ENCODE results near the gene AKAP13.

AKAP13 gene

GRCh38 chr15:85657132-85657531, 276.7 kb downstream of the AKAP13 start:
- TF ChIP-seq NFIC (IDR thresholded peaks at IDR 0.05) (no peak), YY1 (IDR thresholded peaks at IDR 0.05; ENCODE audit: low read depth) (no peak), TCF12 (IDR thresholded peaks at IDR 0.05; ENCODE audit: low read depth) (no peak), FOXM1 (IDR thresholded peaks at IDR 0.05; ENCODE audit: borderline replicate concordance, low read depth) (no peak), RAD21 (IDR thresholded peaks at IDR 0.05; ENCODE audit: low read depth) (no peak), REST (IDR thresholded peaks at IDR 0.05; ENCODE audit: low read depth) (no peak), TAF1 (IDR thresholded peaks at IDR 0.05; ENCODE audit: low read depth) (no peak), CEBPB (IDR thresholded peaks at IDR 0.05) (no peak), TEAD4 (IDR thresholded peaks at IDR 0.05) (no peak), EP300 (IDR thresholded peaks at IDR 0.05; ENCODE audit: borderline replicate concordance) (no peak), CREB1 (IDR thresholded peaks at IDR 0.05; ENCODE audit: low read depth) (no peak)

- TF ChIP-seq TCF12 (IDR thresholded peaks at IDR 0.05; ENCODE audit: low read depth) (no peak), NFIC (IDR thresholded peaks at IDR 0.05) (no peak), ZBTB7A (IDR thresholded peaks at IDR 0.05; ENCODE audit: low read depth) (no peak), CREB1 (IDR thresholded peaks at IDR 0.05; ENCODE audit: low read depth) (no peak), USF1 (IDR thresholded peaks at IDR 0.05) (no peak)
These were observed 278.4 kb downstream of the AKAP13 start for GRCh38 chr15:85658816-85659215.

- TF ChIP-seq REST (IDR thresholded peaks at IDR 0.05; ENCODE audit: low read depth) (no peak), CREB1 (IDR thresholded peaks at IDR 0.05; ENCODE audit: low read depth) (no peak), MAX (IDR thresholded peaks at IDR 0.05) (no peak), TCF12 (IDR thresholded peaks at IDR 0.05; ENCODE audit: low read depth) (no peak), TEAD4 (IDR thresholded peaks at IDR 0.05) (no peak)
These were observed 281.5 kb downstream of the AKAP13 start for GRCh38 chr15:85661859-85662258.

- TF ChIP-seq RAD21 (IDR thresholded peaks at IDR 0.05; ENCODE audit: low read depth): no peak
- TF ChIP-seq CEBPB (IDR thresholded peaks at IDR 0.05): no peak
These were observed 287.4 kb downstream of the AKAP13 start for GRCh38 chr15:85667491-85668424.

- TF ChIP-seq NFIC (IDR thresholded peaks at IDR 0.05): no peak
- no peak for TF ChIP-seq RAD21 (IDR thresholded peaks at IDR 0.05; ENCODE audit: low read depth)
- no peak for TF ChIP-seq ZBTB7A (IDR thresholded peaks at IDR 0.05; ENCODE audit: low read depth)
- TF ChIP-seq TEAD4 (IDR thresholded peaks at IDR 0.05): no peak
- no peak for TF ChIP-seq MAX (IDR thresholded peaks at IDR 0.05)
- TF ChIP-seq FOXM1 (IDR thresholded peaks at IDR 0.05; ENCODE audit: borderline replicate concordance, low read depth): no peak
- TF ChIP-seq YY1 (IDR thresholded peaks at IDR 0.05; ENCODE audit: low read depth): no peak
- no peak for TF ChIP-seq EGR1 (IDR thresholded peaks at IDR 0.05)
- no peak for TF ChIP-seq TAF1 (IDR thresholded peaks at IDR 0.05; ENCODE audit: low read depth)
- TF ChIP-seq TCF12 (IDR thresholded peaks at IDR 0.05; ENCODE audit: low read depth): no peak
- no peak for TF ChIP-seq USF1 (IDR thresholded peaks at IDR 0.05)
- TF ChIP-seq EP300 (IDR thresholded peaks at IDR 0.05; ENCODE audit: borderline replicate concordance): no peak
- TF ChIP-seq CEBPB (IDR thresholded peaks at IDR 0.05): no peak
- no peak for TF ChIP-seq CREB1 (IDR thresholded peaks at IDR 0.05; ENCODE audit: low read depth)
- TF ChIP-seq REST (IDR thresholded peaks at IDR 0.05; ENCODE audit: low read depth): no peak
These were observed 290.8 kb downstream of the AKAP13 start for GRCh38 chr15:85671156-85671555.
